Measurements from ENCODE around the gene RASSF4. TPM values are rescaled to one million over a fixed set of nuclear protein-coding genes. Genes with fewer than 3 reads are reported as not detected.

The RASSF4 gene
- total RNA-seq, 1 experiment from 2014 or later = 2.8 TPM

DNA sequence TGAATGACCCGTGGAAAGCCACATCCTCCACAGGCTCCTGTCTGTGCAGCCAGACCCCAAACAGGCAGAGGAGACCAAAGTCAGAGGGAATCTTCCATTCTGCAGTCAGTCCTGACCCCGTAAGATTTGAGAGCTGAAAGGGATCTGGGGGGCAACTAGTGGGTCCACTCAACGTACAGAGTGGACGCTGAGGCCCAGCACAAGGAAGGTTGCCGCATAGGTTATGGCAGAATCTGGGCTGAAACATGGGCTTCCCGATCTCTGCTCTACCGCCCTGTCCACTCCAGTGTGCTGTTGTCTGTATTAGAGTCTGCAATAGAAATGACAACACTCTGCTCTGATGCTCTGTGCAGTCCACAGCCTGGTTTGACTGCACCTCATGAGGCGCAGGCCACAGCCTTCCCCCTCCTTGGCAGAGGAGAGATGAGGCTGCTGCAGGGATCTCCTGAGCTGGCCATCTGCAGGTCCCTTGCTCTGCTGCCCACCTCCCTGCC, 33.2 kb downstream of the RASSF4 start:
- ATAC-seq = no peak
- no peak for DNase-seq (ENCODE audit: low read depth, low spot score)
- ChIA-PET RAD21 (ENCODE audit: low non-redundant PET in 1 of 2, low total read pairs in 2 of 2, uncharacterized antibody in 2 of 2, unreplicated experiment in 2 of 2) (no interaction called here), CTCF (no interaction called here), POLR2A (no interaction called here)
- Histone ChIP-seq H3K9me3 (ENCODE audit: control insufficient read depth in 1 of 2, insufficient read depth in 1 of 2, low read depth in 1 of 2, low read length in 2 of 2) (no peaks in the 10 kb centered on the region), H3K9me2 (ENCODE audit: insufficient read depth) (no peaks in the 10 kb centered on the region), H3K79me2 (ENCODE audit: insufficient read depth, low read length) (no peaks in the 10 kb centered on the region), H4K20me1 (ENCODE audit: insufficient read depth) (no peaks in the 10 kb centered on the region), H3K4me1 (ENCODE audit: control insufficient read depth in 1 of 2, insufficient read depth in 2 of 2, low read length in 2 of 2) (no peaks in the 10 kb centered on the region), H3K36me3 (ENCODE audit: control insufficient read depth in 1 of 2, insufficient read depth in 2 of 2, low read length in 2 of 2) (no peaks in the 10 kb centered on the region), H3K4me2 (ENCODE audit: low read length) (no peak overlapping the region), H3K27ac (ENCODE audit: low read depth, low read length) (no peak overlapping the region), H3K9ac (ENCODE audit: low read length) (no peak overlapping the region), H3K27me3 (ENCODE audit: insufficient read depth, low read length) (no peaks in the 10 kb centered on the region), H3K4me3 (replicated peaks in 1 of 2; ENCODE audit: low read depth in 1 of 2, low read length in 2 of 2) (no peak overlapping the region), H2AFZ (ENCODE audit: low read depth, low read length, poor library complexity, severe bottlenecking) (no peak overlapping the region)
- no TSS peak for BruUV-seq (replicated peaks)
- TF ChIP-seq POLR2A (IDR thresholded peaks at IDR 0.05; ENCODE audit: borderline replicate concordance, extremely low read depth, insufficient read depth, insufficient read length) = no peak
- TF ChIP-seq JUND (IDR thresholded peaks at IDR 0.05) = no peak
- TF ChIP-seq, protein P1, sequence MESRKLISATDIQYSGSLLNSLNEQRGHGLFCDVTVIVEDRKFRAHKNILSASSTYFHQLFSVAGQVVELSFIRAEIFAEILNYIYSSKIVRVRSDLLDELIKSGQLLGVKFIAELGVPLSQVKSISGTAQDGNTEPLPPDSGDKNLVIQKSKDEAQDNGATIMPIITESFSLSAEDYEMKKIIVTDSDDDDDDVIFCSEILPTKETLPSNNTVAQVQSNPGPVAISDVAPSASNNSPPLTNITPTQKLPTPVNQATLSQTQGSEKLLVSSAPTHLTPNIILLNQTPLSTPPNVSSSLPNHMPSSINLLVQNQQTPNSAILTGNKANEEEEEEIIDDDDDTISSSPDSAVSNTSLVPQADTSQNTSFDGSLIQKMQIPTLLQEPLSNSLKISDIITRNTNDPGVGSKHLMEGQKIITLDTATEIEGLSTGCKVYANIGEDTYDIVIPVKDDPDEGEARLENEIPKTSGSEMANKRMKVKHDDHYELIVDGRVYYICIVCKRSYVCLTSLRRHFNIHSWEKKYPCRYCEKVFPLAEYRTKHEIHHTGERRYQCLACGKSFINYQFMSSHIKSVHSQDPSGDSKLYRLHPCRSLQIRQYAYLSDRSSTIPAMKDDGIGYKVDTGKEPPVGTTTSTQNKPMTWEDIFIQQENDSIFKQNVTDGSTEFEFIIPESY (IDR thresholded peaks at IDR 0.05; ENCODE audit: extremely low read depth, insufficient replicate concordance, low read length) = no peak
- TF ChIP-seq, protein P2, sequence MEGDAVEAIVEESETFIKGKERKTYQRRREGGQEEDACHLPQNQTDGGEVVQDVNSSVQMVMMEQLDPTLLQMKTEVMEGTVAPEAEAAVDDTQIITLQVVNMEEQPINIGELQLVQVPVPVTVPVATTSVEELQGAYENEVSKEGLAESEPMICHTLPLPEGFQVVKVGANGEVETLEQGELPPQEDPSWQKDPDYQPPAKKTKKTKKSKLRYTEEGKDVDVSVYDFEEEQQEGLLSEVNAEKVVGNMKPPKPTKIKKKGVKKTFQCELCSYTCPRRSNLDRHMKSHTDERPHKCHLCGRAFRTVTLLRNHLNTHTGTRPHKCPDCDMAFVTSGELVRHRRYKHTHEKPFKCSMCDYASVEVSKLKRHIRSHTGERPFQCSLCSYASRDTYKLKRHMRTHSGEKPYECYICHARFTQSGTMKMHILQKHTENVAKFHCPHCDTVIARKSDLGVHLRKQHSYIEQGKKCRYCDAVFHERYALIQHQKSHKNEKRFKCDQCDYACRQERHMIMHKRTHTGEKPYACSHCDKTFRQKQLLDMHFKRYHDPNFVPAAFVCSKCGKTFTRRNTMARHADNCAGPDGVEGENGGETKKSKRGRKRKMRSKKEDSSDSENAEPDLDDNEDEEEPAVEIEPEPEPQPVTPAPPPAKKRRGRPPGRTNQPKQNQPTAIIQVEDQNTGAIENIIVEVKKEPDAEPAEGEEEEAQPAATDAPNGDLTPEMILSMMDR (IDR thresholded peaks at IDR 0.05 in 2 of 3, conservative IDR thresholded peaks at IDR 0.05 in 1 of 3; ENCODE audit: borderline replicate concordance in 1 of 3, insufficient read depth in 1 of 3, low read depth in 2 of 3, low read length in 2 of 3) = no peak
- TF ChIP-seq EZH2phosphoT487 (IDR thresholded peaks at IDR 0.05; ENCODE audit: borderline replicate concordance) = no peak
- no peak for TF ChIP-seq RAD21 (IDR thresholded peaks at IDR 0.05; ENCODE audit: low read depth)
- TF ChIP-seq, protein P3, sequence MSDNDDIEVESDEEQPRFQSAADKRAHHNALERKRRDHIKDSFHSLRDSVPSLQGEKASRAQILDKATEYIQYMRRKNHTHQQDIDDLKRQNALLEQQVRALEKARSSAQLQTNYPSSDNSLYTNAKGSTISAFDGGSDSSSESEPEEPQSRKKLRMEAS (IDR thresholded peaks at IDR 0.05) = no peak
- TF ChIP-seq EZH2 (IDR thresholded peaks at IDR 0.05) = no peak
- no peak for TF ChIP-seq CEBPB (IDR thresholded peaks at IDR 0.05; ENCODE audit: low read depth)
- TF ChIP-seq ZNF274 (IDR thresholded peaks at IDR 0.05; ENCODE audit: low read depth, low read length) = no peak
- TF ChIP-seq SP1 (IDR thresholded peaks at IDR 0.05; ENCODE audit: low read depth) = no peak
- no peak for TF ChIP-seq EGR1 (IDR thresholded peaks at IDR 0.05; ENCODE audit: low read depth)
- no peak for TF ChIP-seq ZFX (IDR thresholded peaks at IDR 0.05)
- no peak for TF ChIP-seq SRF (IDR thresholded peaks at IDR 0.05; ENCODE audit: low read depth)
- intact Hi-C loops (cut with micrococcal nuclease) = no loop called here
